GM12878 (cell line): ENCODE results near the gene SLC12A5. TPM values are rescaled to one million over a fixed set of nuclear protein-coding genes. Genes with fewer than 3 reads are reported as not detected.

Experiments
- ATAC-seq: fragments of 200-7000 bp; cut with Tn5 transposase; 3 replicates; pipeline ENCODE4 v1.9.1; 2020; ENCODE audit warnings: mild to moderate bottlenecking, moderate library complexity
- BruUV-seq: library from RNA; stranded (reverse); fragments of 400-500 nt; replicated peaks from 2 replicates; lab custom pipeline; 2021; lab: Mats Ljungman, UMichigan
- CTCF ChIA-PET: fragments of 300-600 bp; sonication (Branson Sonifier 250); formaldehyde crosslinking; extraction: SDS; loops from one replicate; lab custom pipeline; 2021; ENCODE audit warnings: inconsistent platforms; lab: Yijun Ruan, JAX
- POLR2A ChIA-PET: fragments of 350-600 bp; formaldehyde crosslinking; extraction: SDS; loops from one replicate; lab custom pipeline; 2021; ENCODE audit warnings: inconsistent platforms; lab: Charles Lee
- RAD21 ChIA-PET: fragments of 300-600 bp; sonication (Branson Sonifier 250); formaldehyde crosslinking; loops from one replicate; lab custom pipeline; 2023; ENCODE audit warnings: antibody characterized with exemption; ENCODE audit not compliant: unreplicated experiment; lab: Charles Lee
- SMC1A ChIA-PET: fragments of 300-600 bp; sonication (Branson Sonifier 250); formaldehyde crosslinking; loops from one replicate; lab custom pipeline; 2023; ENCODE audit not compliant: unreplicated experiment, uncharacterized antibody; lab: Charles Lee
- DNase-seq: peaks from one replicate; pipeline ENCODE4 v3.0.0-alpha.2; 2011; ENCODE audit warnings: low read depth, low spot score
- FAIRE-seq: peaks from 3 replicates; lab custom pipeline; 2011; peaks lifted over from hg19 to GRCh38; lab: Jason Lieb, UNC
- H2AFZ ChIP-seq: 2 replicates; pipeline ENCODE4 v1.6.0; 2011; ENCODE audit warnings: low read depth, low read length, control low read depth; ENCODE audit not compliant: control insufficient read depth
- H3K27ac ChIP-seq: 2 replicates; pipeline ENCODE4 v1.5.1; 2011; ENCODE audit warnings: control low read depth; ENCODE audit not compliant: control insufficient read depth, insufficient read depth
- H3K27me3 ChIP-seq, 2 experiments: replicated peaks in 1 of 2; 2 replicates each; pipeline versions ENCODE4 v1.6.0 to v1.6.1; 2011; ENCODE audit warnings: low read length in 1 of 2; ENCODE audit not compliant: control insufficient read depth in 2 of 2, insufficient read depth in 2 of 2
- H3K36me3 ChIP-seq, 2 experiments: 2 replicates each; pipeline ENCODE4 v1.5.1; 2011; ENCODE audit warnings: low read length in 1 of 2; ENCODE audit not compliant: control insufficient read depth in 2 of 2, insufficient read depth in 2 of 2
- H3K4me1 ChIP-seq: 2 replicates; pipeline ENCODE4 v1.6.1; 2011; ENCODE audit warnings: mild to moderate bottlenecking, low read length, moderate library complexity, mixed read lengths; ENCODE audit not compliant: control insufficient read depth, insufficient read depth
- H3K4me2 ChIP-seq: 2 replicates; pipeline ENCODE4 v1.6.0; 2011; ENCODE audit warnings: control low read depth; ENCODE audit not compliant: control insufficient read depth, insufficient read depth
- H3K4me3 ChIP-seq: fragments of 200-600 bp; sonication (generic); 2 replicates; pipeline ENCODE4 v1.5.1; 2016
- H3K79me2 ChIP-seq: 2 replicates; pipeline ENCODE4 v1.6.0; 2011; ENCODE audit warnings: low read length; ENCODE audit not compliant: control insufficient read depth, insufficient read depth
- H3K9ac ChIP-seq: 2 replicates; pipeline ENCODE4 v1.8.0; 2011; ENCODE audit warnings: low read length, control low read depth, mixed read lengths; ENCODE audit not compliant: control insufficient read depth, insufficient read depth
- H3K9me3 ChIP-seq: replicated peaks from 3 replicates; pipeline ENCODE4 v1.5.1; 2011; ENCODE audit warnings: mild to moderate bottlenecking, low read length; ENCODE audit not compliant: control insufficient read depth, insufficient read depth
- H4K20me1 ChIP-seq: 2 replicates; pipeline ENCODE4 v1.6.0; 2011; ENCODE audit not compliant: control insufficient read depth, insufficient read depth
- CTCF ChIP-seq, 3 experiments: IDR thresholded peaks in 2 of 3; conservative IDR thresholded peaks in 1 of 3; 2 replicates each; pipeline ENCODE4 v1.5.1; 2011; ENCODE audit warnings: low read depth in 3 of 3, low read length in 3 of 3, mild to moderate bottlenecking in 3 of 3, control low read depth in 2 of 3, moderate library complexity in 2 of 3, inconsistent platforms in 1 of 3, mixed read lengths in 1 of 3; ENCODE audit not compliant: control insufficient read depth in 2 of 3, insufficient read depth in 1 of 3; ENCODE audit errors: extremely low read depth in 1 of 3
- MEF2B ChIP-seq: fragments of 450-650 bp; IDR thresholded peaks from 2 replicates; pipeline ENCODE4 v1.6.1; 2018; ENCODE audit warnings: mild to moderate bottlenecking, moderate library complexity; ENCODE audit not compliant: partially characterized antibody, poor library complexity, severe bottlenecking
- NR2C2 ChIP-seq: IDR thresholded peaks from 2 replicates; pipeline ENCODE4 v1.6.1; 2011; ENCODE audit warnings: borderline replicate concordance, low read depth; ENCODE audit not compliant: control insufficient read depth, insufficient read length
- PRDM15 ChIP-seq: fragments of 450-650 bp; formaldehyde crosslinking; IDR thresholded peaks from 2 replicates; pipeline ENCODE4 v1.4.0; 2020; ENCODE audit warnings: mild to moderate bottlenecking, moderate library complexity
- RAD21 ChIP-seq: IDR thresholded peaks from 2 replicates; pipeline ENCODE4 v1.6.1; 2011; ENCODE audit warnings: mild to moderate bottlenecking, low read depth, low read length, moderate library complexity; ENCODE audit not compliant: insufficient read depth
- RB1 ChIP-seq: fragments of 450-650 bp; formaldehyde crosslinking; IDR thresholded peaks from 2 replicates; pipeline ENCODE4 v1.6.1; 2017; ENCODE audit warnings: mild to moderate bottlenecking, borderline replicate concordance
- RUNX3 ChIP-seq: IDR thresholded peaks from 2 replicates; pipeline ENCODE4 v1.6.1; 2012; ENCODE audit warnings: low read length, inconsistent platforms
- SMC3 ChIP-seq: IDR thresholded peaks from 2 replicates; pipeline ENCODE4 v1.6.1; 2011; ENCODE audit warnings: low read length, improper control_type of control experiment, borderline replicate concordance
- SREBF1 ChIP-seq: IDR thresholded peaks from 2 replicates; pipeline ENCODE4 v1.6.1; 2012; ENCODE audit warnings: mild to moderate bottlenecking, low read length
- TCF12 ChIP-seq: IDR thresholded peaks from 2 replicates; pipeline ENCODE4 v1.6.1; 2011; ENCODE audit warnings: low read depth, mild to moderate bottlenecking, low read length
- ZZZ3 ChIP-seq: IDR thresholded peaks from 2 replicates; pipeline ENCODE4 v1.6.1; 2011; ENCODE audit warnings: low read depth; ENCODE audit not compliant: control insufficient read depth, insufficient read length
- WGBS: methylation state at CpG from one replicate; pipeline ENCODE4 v1.1.6; 2016; ENCODE audit warnings: low lambda C conversion rate; ENCODE audit not compliant: insufficient replicate concordance, insufficient coverage; ENCODE audit errors: missing lambda C conversion rate; 5-methylcytosine and 5-hydroxymethylcytosine counted together
- in situ Hi-C: fragments of 300-500 bp; cut with MboI; formaldehyde crosslinking; loops from 9 replicates; pipeline ENCODE4 v1.14.3; 2018; ENCODE audit warnings: mixed read lengths
- intact Hi-C: fragments of 100-400 bp; cut with micrococcal nuclease; formaldehyde crosslinking; loops from one replicate; pipeline ENCODE4 v1.14.2; 2022; ENCODE audit not compliant: unreplicated experiment
- polyA plus RNA-seq, 11 experiments: library from polyadenylated mRNA; depleted of rRNA in 4 of 11; unstranded in 6 of 11; stranded (reverse) in 5 of 11; fragments of >200 nt; fragmentation: Nextera tagmentation in 4 of 11; fragmentation: Illumina TruSeq in 1 of 11; extraction: Ambion mirVana in 4 of 11; extraction: Trizol in 1 of 11; gene quantifications; 1 replicate in 1 of 11; 2 replicates in 10 of 11; pipeline versions ENCODE4 v1.2.1 to v1.2.3, GENCODE V29; 2011 to 2016; ENCODE audit warnings: inconsistent platforms in 2 of 11, missing spikeins in 2 of 11, low read depth in 1 of 11
- total RNA-seq, 4 experiments: library from RNA; depleted of rRNA in 3 of 4; stranded (reverse); fragments of >200 nt in 3 of 4; fragmentation: Illumina TruSeq in 1 of 4; extraction: Trizol in 1 of 4; gene quantifications; 2 replicates each; pipeline versions ENCODE4 v1.2.1 to v1.2.3, GENCODE V29; 2013 to 2021

Gene SLC12A5
- total and polyA plus RNA-seq, 10 of the 15 experiments (the other 5 are each of a cell fraction or from before 2014, with no cell fraction given), result 0.26 to 2.7 (median 1.2) TPM

- in situ Hi-C loops, result no loop called here
- Histone ChIP-seq H3K9ac (no peak overlapping the region), H3K36me3 (no peaks in the 10 kb centered on the region), H3K27me3 (no peaks in the 10 kb centered on the region; a peak in 1 of 4 replicates), H4K20me1 (no peaks in the 10 kb centered on the region), H2AFZ (no peak overlapping the region), H3K4me1 (peaks cover 6% of the 10 kb centered on the region), H3K4me3 (no peak overlapping the region), H3K79me2 (no peaks in the 10 kb centered on the region), H3K4me2 (no peak overlapping the region), H3K27ac (no peak overlapping the region), H3K9me3 (no peaks in the 10 kb centered on the region)
- ChIA-PET SMC1A (interaction anchor here (0.9 to 3.5 kb wide), 12 partner anchors 13 to 425 kb away, joined by 3 to 14 read pairs (median 7); partner anchors contain the start of genes MMP9 and ZNF335), POLR2A (no interaction called here), RAD21 (interaction anchor here (0.7 to 5.8 kb wide), 10 partner anchors 8 to 188 kb away, joined by 3 to 66 read pairs (median 4); partner anchors contain the start of genes MMP9 and PCIF1), CTCF (interaction anchor here (0.6 to 6.7 kb wide), 33 partner anchors 8 to 525 kb away, joined by 3 to 190 read pairs (median 4); partner anchors contain the start of genes MMP9, ZNF335 and ZSWIM1)
- 7% methylated on average over 16 of the region's 16 CpGs for WGBS
- FAIRE-seq, result peak; percentile 74
- peak; percentile 77 for TF ChIP-seq SMC3
- no peak for TF ChIP-seq RUNX3
- no peak for TF ChIP-seq RB1
- peak; percentile 83 for TF ChIP-seq RAD21
- no peak for TF ChIP-seq MEF2B
- TF ChIP-seq PRDM15 (CRISPR knock-in tag), result no peak
- no peak for TF ChIP-seq NR2C2
- no peak for TF ChIP-seq SREBF1
- no peak for TF ChIP-seq TCF12
- TF ChIP-seq ZZZ3, result no peak
- peak; percentile 92 to 96 (median 93) for TF ChIP-seq CTCF (IDR thresholded peaks at IDR 0.05 in 2 of 3, conservative IDR thresholded peaks at IDR 0.05 in 1 of 3; ENCODE audit: control insufficient read depth in 2 of 3, extremely low read depth in 1 of 3, insufficient read depth in 1 of 3, low read depth in 3 of 3, low read length in 3 of 3)
- DNase-seq, result no peak
- BruUV-seq, result no TSS peak
- ATAC-seq, result peak; percentile 100
- intact Hi-C loops, result loop anchor here (1.0 kb wide), 1 partner anchor 27 kb away; no protein-coding TSS in a partner anchor
These were observed 41.8 kb upstream of the SLC12A5 start for GRCh38 chr20:45987108-45987780.
